OCI-LY3 (cell line): Measurements from ENCODE around the gene FAM227B.

ENCODE experiments used
- CTCF ChIP-seq: fragments of 200-600, 300-600 bp; sonication (generic); IDR thresholded peaks from 2 replicates; pipeline ENCODE4 v1.5.1; 2014; ENCODE audit warnings: antibody characterized with exemption, low read length, low read depth
- EZH2phosphoT487 ChIP-seq: fragments of 200-600 bp; shearing (Covaris generic); IDR thresholded peaks from 2 replicates; pipeline ENCODE4 v1.6.1; 2018; ENCODE audit warnings: antibody characterized with exemption, mixed run types, low read depth

DNA sequence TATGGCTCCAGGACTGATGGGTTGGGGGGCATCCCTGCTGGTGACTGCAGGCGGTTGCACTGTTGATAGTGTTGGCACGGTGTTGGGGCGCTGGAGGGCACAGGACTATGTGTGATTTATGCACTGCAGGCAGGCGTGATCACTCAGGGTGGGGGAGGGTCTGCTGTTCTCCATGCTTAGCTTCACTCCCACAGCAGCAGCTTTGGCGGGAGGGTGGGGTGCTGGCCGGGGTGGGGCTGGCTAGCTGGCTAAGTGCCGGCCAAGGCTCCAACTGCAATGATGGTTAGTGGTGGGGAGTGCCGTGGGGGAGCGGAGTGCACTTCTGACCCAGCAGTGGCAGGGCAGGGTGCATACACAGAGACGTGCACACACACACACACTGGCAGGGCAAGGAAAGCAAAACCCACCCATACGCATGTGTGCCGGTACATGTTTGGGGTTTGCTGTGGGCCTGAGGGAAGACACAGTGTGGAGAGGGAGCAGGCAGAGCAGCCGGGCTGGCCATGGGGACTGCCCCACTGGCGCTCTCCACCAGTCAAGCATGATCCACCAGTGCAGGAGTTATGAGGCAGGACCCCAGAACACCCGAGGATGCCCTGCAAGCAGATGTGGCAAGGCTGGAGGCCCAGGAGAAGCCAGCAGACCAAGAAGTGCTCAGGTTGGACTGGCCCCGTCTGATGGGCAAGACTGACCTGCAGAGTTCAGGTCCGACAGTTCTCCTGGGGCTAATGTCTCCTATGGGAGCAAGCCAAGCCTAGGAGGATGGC lies 214.1 kb downstream of the FAM227B start:
- TF ChIP-seq CTCF (no peak), EZH2phosphoT487 (no peak)
